Neural cell (in vitro differentiated cells): Measurements from ENCODE around the gene PRR5L. TPM values are rescaled to one million over a fixed set of nuclear protein-coding genes. Genes with fewer than 3 reads are reported as not detected.

Source experiments
- H2AFZ ChIP-seq: fragments of 200-600, 300-800 bp; sonication (generic), shearing (Covaris generic); 2 replicates; pipeline ENCODE4 v1.6.0; 2014; ENCODE audit warnings: low read depth, mild to moderate bottlenecking, antibody characterized with exemption, low read length, moderate library complexity
- H3F3A ChIP-seq: fragments of 200-600 bp; shearing (Covaris generic); 2 replicates; pipeline ENCODE4 v1.6.1; 2016; ENCODE audit warnings: mild to moderate bottlenecking, moderate library complexity, mixed read lengths, antibody characterized with exemption, low read length; ENCODE audit not compliant: insufficient read depth, poor library complexity, severe bottlenecking
- H3K27ac ChIP-seq: fragments of 200-600, 300-800 bp; sonication (generic), shearing (Covaris generic); 2 replicates; pipeline ENCODE4 v1.5.1; 2014; ENCODE audit warnings: mild to moderate bottlenecking, low read length, moderate library complexity
- H3K27me3 ChIP-seq: fragments of 300-800, 200-600 bp; sonication (generic), shearing (Covaris generic); 2 replicates; pipeline ENCODE4 v1.6.0; 2014; ENCODE audit warnings: mild to moderate bottlenecking, low read depth, low read length, moderate library complexity; ENCODE audit not compliant: insufficient read depth
- H3K36me3 ChIP-seq: fragments of 300-800, 200-600 bp; sonication (generic), shearing (Covaris generic); 2 replicates; pipeline ENCODE4 v1.5.1; 2014; ENCODE audit warnings: mild to moderate bottlenecking, antibody characterized with exemption, low read length, moderate library complexity; ENCODE audit not compliant: insufficient read depth
- H3K4me2 ChIP-seq: fragments of 300-800, 200-600 bp; sonication (generic), shearing (Covaris generic); 2 replicates; pipeline ENCODE4 v1.6.0; 2014; ENCODE audit warnings: mild to moderate bottlenecking, low read length
- H3K4me3 ChIP-seq: fragments of 300-800, 200-600 bp; sonication (generic), shearing (Covaris generic); 2 replicates; pipeline ENCODE4 v1.5.1; 2014; ENCODE audit warnings: mild to moderate bottlenecking, low read length, moderate library complexity
- H3K79me2 ChIP-seq: fragments of 200-600 bp; shearing (Covaris generic); replicated peaks from 2 replicates; pipeline ENCODE4 v1.6.0; 2014; ENCODE audit warnings: mild to moderate bottlenecking, low read length, moderate library complexity; ENCODE audit not compliant: insufficient read depth
- H3K9ac ChIP-seq: fragments of 300-800, 200-600 bp; sonication (generic), shearing (Covaris generic); 2 replicates; pipeline ENCODE4 v1.6.1; 2016; ENCODE audit warnings: mild to moderate bottlenecking, low read length, mixed read lengths
- H3K9me2 ChIP-seq: fragments of 200-600 bp; shearing (Covaris generic); 2 replicates; pipeline ENCODE4 v1.6.1; 2016; ENCODE audit warnings: mild to moderate bottlenecking, low read length, mixed read lengths; ENCODE audit not compliant: insufficient read depth
- H3K9me3 ChIP-seq: fragments of 200-600, 300-800 bp; sonication (generic), shearing (Covaris generic); 2 replicates; pipeline ENCODE4 v1.6.1; 2016; ENCODE audit warnings: mild to moderate bottlenecking, mixed run types, low read length, moderate library complexity, mixed read lengths
- H4K20me1 ChIP-seq: fragments of 200-600 bp; shearing (Covaris generic); 2 replicates; pipeline ENCODE4 v1.6.1; 2016; ENCODE audit warnings: mild to moderate bottlenecking, mixed run types; ENCODE audit not compliant: insufficient read depth
- EP300 ChIP-seq: fragments of 450-650 bp; conservative IDR thresholded peaks from 2 replicates; pipeline ENCODE4 v1.6.1; 2014; ENCODE audit warnings: antibody characterized with exemption, mild to moderate bottlenecking, moderate library complexity; ENCODE audit not compliant: poor library complexity, severe bottlenecking
- EZH2 ChIP-seq: fragments of 200-600, 300-800 bp; shearing (Covaris generic), sonication (generic); IDR thresholded peaks from 2 replicates; pipeline ENCODE4 v1.6.1; 2014; ENCODE audit warnings: antibody characterized with exemption, low read length, borderline replicate concordance, mild to moderate bottlenecking; ENCODE audit not compliant: insufficient read depth, poor library complexity, severe bottlenecking
- MXI1 ChIP-seq: fragments of 450-650 bp; conservative IDR thresholded peaks from 2 replicates; pipeline ENCODE4 v1.6.1; 2014; ENCODE audit warnings: antibody characterized with exemption, mild to moderate bottlenecking; ENCODE audit not compliant: poor library complexity, severe bottlenecking
- POLR2AphosphoS5 ChIP-seq: IDR thresholded peaks from 2 replicates; pipeline ENCODE4 v1.6.1; 2012
- RAD21 ChIP-seq: fragments of 450-650 bp; conservative IDR thresholded peaks from 2 replicates; pipeline ENCODE4 v1.6.1; 2014; ENCODE audit warnings: antibody characterized with exemption, mild to moderate bottlenecking, moderate library complexity
- SMC3 ChIP-seq: fragments of 450-650 bp; conservative IDR thresholded peaks from 2 replicates; pipeline ENCODE4 v1.6.1; 2014; ENCODE audit warnings: antibody characterized with exemption, mild to moderate bottlenecking, moderate library complexity; ENCODE audit not compliant: poor library complexity
- TAF1 ChIP-seq: IDR thresholded peaks from 2 replicates; pipeline ENCODE4 v1.6.1; 2012; ENCODE audit warnings: low read depth
- polyA plus RNA-seq: library from polyadenylated mRNA; depleted of rRNA; stranded (reverse); fragments of >200 nt; gene quantifications from 2 replicates; pipeline ENCODE4 v1.2.3, GENCODE V29; 2014
- TF ChIP-seq, protein P1 (sequence below): IDR thresholded peaks from 2 replicates; pipeline ENCODE4 v1.6.1; 2012; ENCODE audit warnings: borderline replicate concordance
- TF ChIP-seq, protein P2 (sequence below): fragments of 450-650 bp; IDR thresholded peaks from 2 replicates; pipeline ENCODE4 v1.5.1; 2014; ENCODE audit warnings: antibody characterized with exemption, mild to moderate bottlenecking, moderate library complexity; ENCODE audit not compliant: poor library complexity, severe bottlenecking

The PRR5L gene
- polyA plus RNA-seq, 1 donor from 2014 or later, result 0.22 TPM

DNA sequence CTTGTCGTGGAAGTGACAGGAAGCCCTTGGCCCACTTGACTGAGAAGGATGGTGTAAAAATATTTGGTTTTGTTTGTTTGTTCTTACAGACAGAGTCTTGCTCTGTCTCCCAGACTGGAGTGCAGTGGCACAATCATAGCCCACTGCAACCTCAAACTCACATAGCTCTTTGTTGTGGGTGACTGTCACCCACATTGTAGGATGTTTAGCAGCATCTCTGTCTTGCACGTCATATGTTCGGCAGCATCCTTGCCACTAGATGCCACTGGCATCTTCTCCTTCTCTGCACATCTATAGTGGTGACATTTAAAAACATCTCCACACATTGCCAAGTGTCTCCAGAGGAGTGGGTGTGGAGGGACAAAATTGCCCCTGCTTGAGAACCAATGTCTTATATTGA lies 56.8 kb downstream of the PRR5L start:
- Histone ChIP-seq H3K9ac (no peak overlapping the region), H3K4me2 (no peak overlapping the region), H3K36me3 (no peaks in the 10 kb centered on the region), H3F3A (no peaks in the 10 kb centered on the region), H3K9me2 (no peaks in the 10 kb centered on the region), H3K79me2 (no peaks in the 10 kb centered on the region), H3K9me3 (no peaks in the 10 kb centered on the region), H2AFZ (no peak overlapping the region), H3K27me3 (no peaks in the 10 kb centered on the region), H4K20me1 (no peaks in the 10 kb centered on the region), H3K4me3 (no peak overlapping the region), H3K27ac (no peak overlapping the region)
- TF ChIP-seq POLR2AphosphoS5 (no peak), MXI1 (no peak), EP300 (no peak), RAD21 (no peak), SMC3 (no peak), EZH2 (no peak), TAF1 (no peak)
- TF ChIP-seq, protein P1, sequence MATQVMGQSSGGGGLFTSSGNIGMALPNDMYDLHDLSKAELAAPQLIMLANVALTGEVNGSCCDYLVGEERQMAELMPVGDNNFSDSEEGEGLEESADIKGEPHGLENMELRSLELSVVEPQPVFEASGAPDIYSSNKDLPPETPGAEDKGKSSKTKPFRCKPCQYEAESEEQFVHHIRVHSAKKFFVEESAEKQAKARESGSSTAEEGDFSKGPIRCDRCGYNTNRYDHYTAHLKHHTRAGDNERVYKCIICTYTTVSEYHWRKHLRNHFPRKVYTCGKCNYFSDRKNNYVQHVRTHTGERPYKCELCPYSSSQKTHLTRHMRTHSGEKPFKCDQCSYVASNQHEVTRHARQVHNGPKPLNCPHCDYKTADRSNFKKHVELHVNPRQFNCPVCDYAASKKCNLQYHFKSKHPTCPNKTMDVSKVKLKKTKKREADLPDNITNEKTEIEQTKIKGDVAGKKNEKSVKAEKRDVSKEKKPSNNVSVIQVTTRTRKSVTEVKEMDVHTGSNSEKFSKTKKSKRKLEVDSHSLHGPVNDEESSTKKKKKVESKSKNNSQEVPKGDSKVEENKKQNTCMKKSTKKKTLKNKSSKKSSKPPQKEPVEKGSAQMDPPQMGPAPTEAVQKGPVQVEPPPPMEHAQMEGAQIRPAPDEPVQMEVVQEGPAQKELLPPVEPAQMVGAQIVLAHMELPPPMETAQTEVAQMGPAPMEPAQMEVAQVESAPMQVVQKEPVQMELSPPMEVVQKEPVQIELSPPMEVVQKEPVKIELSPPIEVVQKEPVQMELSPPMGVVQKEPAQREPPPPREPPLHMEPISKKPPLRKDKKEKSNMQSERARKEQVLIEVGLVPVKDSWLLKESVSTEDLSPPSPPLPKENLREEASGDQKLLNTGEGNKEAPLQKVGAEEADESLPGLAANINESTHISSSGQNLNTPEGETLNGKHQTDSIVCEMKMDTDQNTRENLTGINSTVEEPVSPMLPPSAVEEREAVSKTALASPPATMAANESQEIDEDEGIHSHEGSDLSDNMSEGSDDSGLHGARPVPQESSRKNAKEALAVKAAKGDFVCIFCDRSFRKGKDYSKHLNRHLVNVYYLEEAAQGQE, result no peak
- TF ChIP-seq, protein P2, sequence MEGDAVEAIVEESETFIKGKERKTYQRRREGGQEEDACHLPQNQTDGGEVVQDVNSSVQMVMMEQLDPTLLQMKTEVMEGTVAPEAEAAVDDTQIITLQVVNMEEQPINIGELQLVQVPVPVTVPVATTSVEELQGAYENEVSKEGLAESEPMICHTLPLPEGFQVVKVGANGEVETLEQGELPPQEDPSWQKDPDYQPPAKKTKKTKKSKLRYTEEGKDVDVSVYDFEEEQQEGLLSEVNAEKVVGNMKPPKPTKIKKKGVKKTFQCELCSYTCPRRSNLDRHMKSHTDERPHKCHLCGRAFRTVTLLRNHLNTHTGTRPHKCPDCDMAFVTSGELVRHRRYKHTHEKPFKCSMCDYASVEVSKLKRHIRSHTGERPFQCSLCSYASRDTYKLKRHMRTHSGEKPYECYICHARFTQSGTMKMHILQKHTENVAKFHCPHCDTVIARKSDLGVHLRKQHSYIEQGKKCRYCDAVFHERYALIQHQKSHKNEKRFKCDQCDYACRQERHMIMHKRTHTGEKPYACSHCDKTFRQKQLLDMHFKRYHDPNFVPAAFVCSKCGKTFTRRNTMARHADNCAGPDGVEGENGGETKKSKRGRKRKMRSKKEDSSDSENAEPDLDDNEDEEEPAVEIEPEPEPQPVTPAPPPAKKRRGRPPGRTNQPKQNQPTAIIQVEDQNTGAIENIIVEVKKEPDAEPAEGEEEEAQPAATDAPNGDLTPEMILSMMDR, result no peak

DNA sequence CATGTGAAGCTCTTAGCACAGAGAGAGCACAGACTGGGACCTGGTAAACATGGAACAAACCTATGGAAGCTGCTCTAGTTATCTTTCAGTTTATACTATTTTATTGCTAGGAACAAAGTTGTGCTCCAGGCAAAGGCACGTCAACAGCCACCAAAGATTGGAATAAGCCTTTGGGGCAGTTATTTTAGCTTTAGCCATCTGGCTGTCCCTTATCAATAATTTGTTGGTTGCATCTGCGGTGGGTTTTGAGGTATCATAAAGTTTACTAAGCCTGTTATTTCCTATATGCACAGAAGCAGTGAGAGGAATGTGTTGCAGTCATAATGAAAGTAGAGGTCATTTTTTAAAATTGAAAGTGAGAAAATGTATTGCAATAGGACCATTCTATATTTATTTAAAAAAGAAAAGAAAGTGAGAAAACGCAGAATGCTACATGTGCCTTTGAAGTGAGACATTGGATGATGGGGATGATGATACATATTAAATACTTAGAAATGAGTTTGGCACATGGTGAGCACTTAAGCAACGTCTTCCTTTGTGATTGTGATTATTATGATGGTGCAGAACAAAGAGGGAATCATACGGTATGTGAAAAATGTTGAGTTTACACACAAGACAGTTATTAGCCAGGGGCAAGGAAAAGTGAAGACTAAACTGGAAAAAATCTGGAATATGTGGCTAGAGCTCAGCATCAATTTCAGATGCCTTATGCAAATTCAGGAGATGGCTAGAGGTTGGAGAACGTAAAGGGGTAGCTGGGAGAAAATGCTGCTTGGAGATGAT lies 58.3 kb downstream of the PRR5L start:
- no peak for TF ChIP-seq TAF1
- TF ChIP-seq, protein P1, result no peak
- no peak for TF ChIP-seq MXI1
- TF ChIP-seq, protein P2, result no peak
- no peak for TF ChIP-seq POLR2AphosphoS5
- TF ChIP-seq SMC3, result no peak
- TF ChIP-seq RAD21, result no peak
- TF ChIP-seq EZH2, result no peak
- no peak for TF ChIP-seq EP300
- H3K4me2 ChIP-seq, result no peak overlapping the region
- H3K4me3 ChIP-seq, result no peak overlapping the region
- H3K9me3 ChIP-seq, result no peaks in the 10 kb centered on the region
- no peaks in the 10 kb centered on the region for H3K36me3 ChIP-seq
- no peak overlapping the region for H3K9ac ChIP-seq
- H2AFZ ChIP-seq, result no peak overlapping the region
- H4K20me1 ChIP-seq, result no peaks in the 10 kb centered on the region
- H3K9me2 ChIP-seq, result no peaks in the 10 kb centered on the region
- H3F3A ChIP-seq, result no peaks in the 10 kb centered on the region
- no peaks in the 10 kb centered on the region for H3K27me3 ChIP-seq
- H3K79me2 ChIP-seq, result no peaks in the 10 kb centered on the region
- no peak overlapping the region for H3K27ac ChIP-seq
